ENCODE measurements around the gene AFAP1.

DNA sequence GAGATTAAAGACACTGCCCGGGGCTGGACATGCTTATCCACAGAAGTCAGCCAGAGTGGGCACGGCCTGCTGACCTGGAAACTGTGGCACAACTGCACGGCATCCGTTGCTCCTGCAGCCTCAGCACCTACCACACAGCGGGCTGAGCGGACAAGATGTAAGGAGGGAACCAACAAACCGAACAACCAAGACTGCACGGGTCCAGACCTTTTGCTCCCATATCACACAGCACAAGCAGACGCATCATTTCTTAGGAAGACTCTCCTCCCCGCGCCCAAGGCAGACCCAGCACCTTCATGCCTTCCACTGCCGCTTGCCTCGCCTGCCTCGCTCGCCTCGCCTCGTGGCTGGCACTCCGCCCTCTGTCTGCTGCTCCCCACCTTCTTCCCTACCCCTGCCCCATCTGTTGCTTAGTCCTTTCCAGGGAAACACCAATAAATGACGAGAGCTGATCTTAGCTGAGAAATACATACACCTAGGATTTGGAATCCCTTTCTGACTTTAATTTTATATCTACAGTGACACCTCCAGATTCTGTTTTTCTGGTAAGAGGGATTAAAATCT lies 79.0 kb downstream of the AFAP1 start:
- TF ChIP-seq, protein P1, sequence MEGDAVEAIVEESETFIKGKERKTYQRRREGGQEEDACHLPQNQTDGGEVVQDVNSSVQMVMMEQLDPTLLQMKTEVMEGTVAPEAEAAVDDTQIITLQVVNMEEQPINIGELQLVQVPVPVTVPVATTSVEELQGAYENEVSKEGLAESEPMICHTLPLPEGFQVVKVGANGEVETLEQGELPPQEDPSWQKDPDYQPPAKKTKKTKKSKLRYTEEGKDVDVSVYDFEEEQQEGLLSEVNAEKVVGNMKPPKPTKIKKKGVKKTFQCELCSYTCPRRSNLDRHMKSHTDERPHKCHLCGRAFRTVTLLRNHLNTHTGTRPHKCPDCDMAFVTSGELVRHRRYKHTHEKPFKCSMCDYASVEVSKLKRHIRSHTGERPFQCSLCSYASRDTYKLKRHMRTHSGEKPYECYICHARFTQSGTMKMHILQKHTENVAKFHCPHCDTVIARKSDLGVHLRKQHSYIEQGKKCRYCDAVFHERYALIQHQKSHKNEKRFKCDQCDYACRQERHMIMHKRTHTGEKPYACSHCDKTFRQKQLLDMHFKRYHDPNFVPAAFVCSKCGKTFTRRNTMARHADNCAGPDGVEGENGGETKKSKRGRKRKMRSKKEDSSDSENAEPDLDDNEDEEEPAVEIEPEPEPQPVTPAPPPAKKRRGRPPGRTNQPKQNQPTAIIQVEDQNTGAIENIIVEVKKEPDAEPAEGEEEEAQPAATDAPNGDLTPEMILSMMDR (IDR thresholded peaks at IDR 0.05), result no peak
- no peak for TF ChIP-seq POLR2A (IDR thresholded peaks at IDR 0.05)

Data from Peyer's patch (tissue), 4 donors.